Stomach (tissue), 9 donors: ENCODE results near the gene KCNH8. TPM values are rescaled to one million over a fixed set of nuclear protein-coding genes. Genes with fewer than 3 reads are reported as not detected.

ENCODE experiments used
- DNase-seq, 2 donors: peaks; one replicate each; pipeline versions ENCODE4 v3.0.0 to v3.0.0-alpha.2; 2013 to 2019
- H3K27ac ChIP-seq, 5 donors: fragments of 200-600 bp in 4 of 5; sonication (generic) in 4 of 5; one replicate each; pipeline ENCODE4 v1.5.1; 2013 to 2019; ENCODE audit warnings: mild to moderate bottlenecking in 1 of 5, moderate library complexity in 1 of 5
- H3K27me3 ChIP-seq, 3 donors: fragments of 200-600 bp; sonication (generic); one replicate each; pipeline ENCODE4 v1.5.1; 2017 to 2019; ENCODE audit warnings: mixed run types in 1 of 3
- H3K36me3 ChIP-seq, 4 donors: fragments of 200-600 bp; sonication (generic); 1 replicate in 3 of 4; 2 replicates in 1 of 4; pipeline ENCODE4 v1.5.1; 2016 to 2019
- H3K4me1 ChIP-seq, 4 donors: fragments of 200-600 bp; sonication (generic); one replicate each; pipeline ENCODE4 v1.5.1; 2016 to 2019
- H3K4me3 ChIP-seq, 4 donors: fragments of 200-600 bp; sonication (generic) in 3 of 4; one replicate each; pipeline ENCODE4 v1.5.1; 2016 to 2019; ENCODE audit warnings: mild to moderate bottlenecking in 1 of 4
- H3K9me3 ChIP-seq, 4 donors: fragments of 200-600 bp; sonication (generic); one replicate each; pipeline ENCODE4 v1.5.1; 2016 to 2019
- EP300 ChIP-seq: sonication (generic); formaldehyde crosslinking; IDR thresholded peaks from one replicate; pipeline ENCODE4 v1.6.1; 2017; ENCODE audit warnings: antibody characterized with exemption
- POLR2A ChIP-seq, 4 donors: fragments of 450-650 bp; IDR thresholded peaks; one replicate each; pipeline ENCODE4 v1.6.1; 2016; ENCODE audit warnings: antibody characterized with exemption in 4 of 4, control low read depth in 2 of 4, mild to moderate bottlenecking in 1 of 4, moderate library complexity in 1 of 4
- POLR2AphosphoS5 ChIP-seq, 3 donors: sonication (generic); formaldehyde crosslinking; IDR thresholded peaks; one replicate each; pipeline ENCODE4 v1.6.1; 2016; ENCODE audit warnings: antibody characterized with exemption in 3 of 3
- WGBS, 5 donors: extraction: QIAGEN DNeasy Blood & Tissue Kit in 3 of 5; methylation state at CpG; one replicate each; pipeline versions ENCODE4 v1.1.5 to v1.1.7; 2013 to 2018; 5-methylcytosine and 5-hydroxymethylcytosine counted together
- intact Hi-C: fragments of 100-400 bp; cut with DNase I; formaldehyde crosslinking; loops from one replicate; pipeline ENCODE4 v1.15.1; 2023; ENCODE audit warnings: low total_unique reads
- polyA plus RNA-seq, 3 donors: library from polyadenylated mRNA; stranded (reverse); fragments of 200-250 nt; gene quantifications; one replicate each; pipeline ENCODE4 v1.2.3, GENCODE V29; 2013
- total RNA-seq, 5 donors: library from RNA; depleted of rRNA; stranded (reverse); fragments of >200 nt; gene quantifications; one replicate each; pipeline versions ENCODE4 v1.1.0 to v1.2.3, GENCODE V29; 2014 to 2016
- TF ChIP-seq, protein P1 (sequence below), 7 experiments: fragments of 450-650 bp in 4 of 7; fragments of 200-600 bp in 3 of 7; sonication (generic) in 3 of 7; IDR thresholded peaks; one replicate each; pipeline ENCODE4 v1.5.1; 2016 to 2019; ENCODE audit warnings: antibody characterized with exemption in 7 of 7, control low read depth in 2 of 7, mild to moderate bottlenecking in 1 of 7
- donor health status: healthy with polysubstance abuse.
- donor health status: Bipolar disorder and iron deficiency.
- donor health status: healthy.

The KCNH8 gene
- total and polyA plus RNA-seq, 8 donors = 0.29 to 5.3 (median 0.89) TPM; not detected in 1

DNA sequence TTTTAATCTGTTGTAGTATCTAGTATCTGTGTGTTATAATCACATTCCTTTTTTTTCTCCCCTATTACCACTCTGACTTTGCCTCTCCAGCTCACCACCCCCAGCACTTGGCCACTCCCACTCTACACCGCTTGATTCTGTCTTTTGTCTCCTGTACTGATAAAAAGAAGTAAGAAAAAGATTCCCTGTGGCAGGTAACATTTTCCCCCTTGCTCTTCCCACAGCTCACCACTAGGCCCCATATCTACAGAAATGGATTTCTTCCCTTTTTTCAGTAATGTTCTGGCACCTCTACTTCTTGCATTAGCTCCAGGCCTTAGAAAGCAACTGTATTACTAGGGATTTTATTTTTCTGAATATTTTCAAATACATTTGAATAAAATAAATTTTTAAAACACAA is 25.6 kb downstream of the KCNH8 start:
- Histone ChIP-seq H3K27ac (no peak overlapping the region), H3K27me3 (no peaks in the 10 kb centered on the region), H3K36me3 (no peaks in the 10 kb centered on the region), H3K9me3 (no peaks in the 10 kb centered on the region), H3K4me3 (no peak overlapping the region), H3K4me1 (no peaks in the 10 kb centered on the region)
- no peak for TF ChIP-seq EP300
- no peak for TF ChIP-seq POLR2A (IDR thresholded peaks at IDR 0.05)
- TF ChIP-seq POLR2AphosphoS5 (IDR thresholded peaks at IDR 0.05) = no peak
- 21 to 47% (median 31%) methylated on average over 1 of the region's 1 CpG for WGBS, 5 donors
- intact Hi-C loops = no loop called here
- no peak for DNase-seq

DNA sequence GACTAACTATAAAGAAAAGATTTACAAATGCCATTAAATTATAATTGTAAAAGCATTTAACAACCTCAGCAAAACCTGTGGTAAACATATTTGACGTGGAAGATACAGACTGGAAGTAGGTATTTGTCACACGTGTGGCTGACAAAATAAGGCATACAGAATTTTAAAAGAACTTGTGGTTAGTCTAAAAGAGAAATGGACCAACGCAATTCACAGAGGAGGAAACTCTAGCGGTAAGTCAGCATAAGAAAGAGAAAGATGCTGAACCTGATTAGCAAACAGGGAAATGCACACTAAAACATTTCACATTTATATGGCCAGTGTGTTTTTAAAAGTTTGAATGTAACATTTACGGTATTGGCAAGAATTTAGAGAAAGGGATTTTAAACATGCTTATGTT is 35.3 kb downstream of the KCNH8 start:
- WGBS, 5 donors = 36 to 67% (median 59%) methylated on average over 5 of the region's 5 CpGs

DNA sequence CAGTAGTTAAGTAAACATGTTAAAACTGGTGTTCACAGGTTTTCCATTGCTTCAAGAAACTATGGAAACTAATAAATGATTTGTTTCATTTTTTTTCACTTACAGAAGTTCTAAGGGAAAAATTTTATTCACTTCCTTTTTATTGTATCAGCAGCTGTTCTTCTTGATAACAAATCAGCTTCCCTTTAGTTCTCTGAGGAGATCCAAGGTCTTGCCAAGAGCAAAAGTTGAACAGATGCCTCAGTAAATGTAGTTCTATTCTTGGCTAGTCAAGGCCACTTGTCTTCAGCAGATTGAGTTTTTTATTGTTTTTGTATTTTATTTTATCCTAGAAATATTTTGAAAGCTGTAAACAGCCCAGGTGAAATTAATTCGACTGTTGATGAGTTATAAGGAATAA is 41.8 kb downstream of the KCNH8 start:
- H3K36me3 ChIP-seq = no peaks in the 10 kb centered on the region
- no peak for DNase-seq
- TF ChIP-seq, protein P1, sequence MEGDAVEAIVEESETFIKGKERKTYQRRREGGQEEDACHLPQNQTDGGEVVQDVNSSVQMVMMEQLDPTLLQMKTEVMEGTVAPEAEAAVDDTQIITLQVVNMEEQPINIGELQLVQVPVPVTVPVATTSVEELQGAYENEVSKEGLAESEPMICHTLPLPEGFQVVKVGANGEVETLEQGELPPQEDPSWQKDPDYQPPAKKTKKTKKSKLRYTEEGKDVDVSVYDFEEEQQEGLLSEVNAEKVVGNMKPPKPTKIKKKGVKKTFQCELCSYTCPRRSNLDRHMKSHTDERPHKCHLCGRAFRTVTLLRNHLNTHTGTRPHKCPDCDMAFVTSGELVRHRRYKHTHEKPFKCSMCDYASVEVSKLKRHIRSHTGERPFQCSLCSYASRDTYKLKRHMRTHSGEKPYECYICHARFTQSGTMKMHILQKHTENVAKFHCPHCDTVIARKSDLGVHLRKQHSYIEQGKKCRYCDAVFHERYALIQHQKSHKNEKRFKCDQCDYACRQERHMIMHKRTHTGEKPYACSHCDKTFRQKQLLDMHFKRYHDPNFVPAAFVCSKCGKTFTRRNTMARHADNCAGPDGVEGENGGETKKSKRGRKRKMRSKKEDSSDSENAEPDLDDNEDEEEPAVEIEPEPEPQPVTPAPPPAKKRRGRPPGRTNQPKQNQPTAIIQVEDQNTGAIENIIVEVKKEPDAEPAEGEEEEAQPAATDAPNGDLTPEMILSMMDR (IDR thresholded peaks at IDR 0.05) = no peak
- TF ChIP-seq POLR2AphosphoS5 (IDR thresholded peaks at IDR 0.05) (no peak), EP300 (no peak), POLR2A (IDR thresholded peaks at IDR 0.05) (no peak)
- H3K4me3 ChIP-seq = no peak overlapping the region
- H3K9me3 ChIP-seq = no peaks in the 10 kb centered on the region
- no peaks in the 10 kb centered on the region for H3K27me3 ChIP-seq
- WGBS, 5 donors = 63 to 91% (median 75%) methylated on average over 1 of the region's 1 CpG
- intact Hi-C loops = no loop called here
- no peak overlapping the region for H3K27ac ChIP-seq
- no peaks in the 10 kb centered on the region for H3K4me1 ChIP-seq

More for the DNA sequence above, 35.3 kb downstream of the KCNH8 start:
- no peak for DNase-seq
- intact Hi-C loops = no loop called here
- no peaks in the 10 kb centered on the region for H3K27me3 ChIP-seq
- TF ChIP-seq EP300 (no peak), POLR2A (IDR thresholded peaks at IDR 0.05) (no peak), POLR2AphosphoS5 (IDR thresholded peaks at IDR 0.05) (no peak)
- TF ChIP-seq, protein P1 (IDR thresholded peaks at IDR 0.05) = no peak
- H3K4me3 ChIP-seq = no peak overlapping the region
- H3K4me1 ChIP-seq = no peaks in the 10 kb centered on the region
- H3K36me3 ChIP-seq = no peaks in the 10 kb centered on the region
- H3K27ac ChIP-seq = no peak overlapping the region
- no peaks in the 10 kb centered on the region for H3K9me3 ChIP-seq

DNA sequence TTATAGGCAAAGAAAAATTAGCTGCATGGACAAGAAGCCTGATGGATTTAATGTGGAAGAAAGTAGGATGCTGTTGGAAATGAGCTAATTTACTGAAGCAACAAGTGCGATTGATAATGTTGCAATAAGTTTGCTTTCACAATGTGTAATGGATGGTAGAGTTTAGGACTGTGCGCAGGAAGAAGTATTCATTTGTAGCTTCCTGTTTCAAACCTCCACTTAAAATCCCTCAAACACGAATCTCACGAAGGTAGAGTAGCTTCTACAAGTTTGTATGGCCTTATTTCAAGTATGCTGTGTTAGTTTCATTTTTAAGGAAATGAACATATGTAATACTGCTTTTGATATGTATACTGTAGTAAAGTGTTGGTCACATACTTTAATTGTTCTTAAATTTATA is 42.3 kb downstream of the KCNH8 start:
- intact Hi-C loops = no loop called here
- TF ChIP-seq POLR2AphosphoS5 (IDR thresholded peaks at IDR 0.05) (no peak), EP300 (no peak), POLR2A (IDR thresholded peaks at IDR 0.05) (no peak)
- TF ChIP-seq, protein P1 (IDR thresholded peaks at IDR 0.05) = no peak
- H3K36me3 ChIP-seq = no peaks in the 10 kb centered on the region
- no peak for DNase-seq
- H3K4me1 ChIP-seq = no peaks in the 10 kb centered on the region
- no peaks in the 10 kb centered on the region for H3K27me3 ChIP-seq
- H3K27ac ChIP-seq = no peak overlapping the region
- no peaks in the 10 kb centered on the region for H3K9me3 ChIP-seq
- WGBS, 5 donors = 70 to 79% (median 74%) methylated on average over 4 of the region's 4 CpGs
- no peak overlapping the region for H3K4me3 ChIP-seq

DNA sequence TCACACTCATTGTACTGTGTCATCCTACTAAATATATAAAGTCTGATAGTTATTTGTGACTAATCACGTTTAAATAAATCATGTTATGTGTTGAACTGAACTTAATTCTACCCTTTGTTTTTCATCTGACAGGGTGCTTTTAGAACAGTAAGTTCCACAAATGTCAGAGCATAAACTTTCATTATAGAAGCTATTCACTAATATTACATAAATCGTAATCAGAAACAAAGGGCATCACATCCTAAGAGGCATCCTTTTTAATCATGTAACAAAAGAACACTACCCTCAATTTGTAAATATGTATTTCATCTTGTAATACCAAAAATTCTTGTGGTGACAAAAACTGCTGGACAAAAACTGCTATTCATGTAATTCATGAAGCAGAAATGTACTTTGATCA is 50.8 kb downstream of the KCNH8 start:
- intact Hi-C loops = no loop called here
- H3K27ac ChIP-seq = no peak overlapping the region
- no peaks in the 10 kb centered on the region for H3K9me3 ChIP-seq
- H3K36me3 ChIP-seq = no peaks in the 10 kb centered on the region
- no peak for DNase-seq
- 70 to 78% (median 73%) methylated on average over 2 of the region's 2 CpGs for WGBS, 5 donors
- TF ChIP-seq, protein P1 (IDR thresholded peaks at IDR 0.05) = no peak
- TF ChIP-seq POLR2A (IDR thresholded peaks at IDR 0.05) (no peak), POLR2AphosphoS5 (IDR thresholded peaks at IDR 0.05) (no peak), EP300 (no peak)
- no peaks in the 10 kb centered on the region for H3K27me3 ChIP-seq
- H3K4me1 ChIP-seq = no peaks in the 10 kb centered on the region
- H3K4me3 ChIP-seq = no peak overlapping the region
